Brain microvascular endothelial cell (primary cell): ENCODE measurements around the gene HLCS.

Experiments
- DNase-seq: peaks from one replicate; pipeline ENCODE4 v3.0.0-alpha.2; 2020
- H3K27ac ChIP-seq: fragments of 250-450 bp; sonication (Bioruptor Pico); 2 replicates; pipeline ENCODE4 v1.5.1; 2020; ENCODE audit warnings: mild to moderate bottlenecking, moderate library complexity
- H3K27me3 ChIP-seq: fragments of 250-450 bp; sonication (Bioruptor Pico); replicated peaks from 2 replicates; pipeline ENCODE4 v1.5.1; 2020; ENCODE audit warnings: mild to moderate bottlenecking
- H3K36me3 ChIP-seq: fragments of 250-450 bp; sonication (Bioruptor Pico); replicated peaks from 2 replicates; pipeline ENCODE4 v1.5.1; 2020; ENCODE audit warnings: mild to moderate bottlenecking
- H3K4me3 ChIP-seq: 2 replicates; pipeline ENCODE4 v1.5.1; 2011; ENCODE audit warnings: low read depth, mild to moderate bottlenecking, control low read depth, low read length, moderate library complexity
- in situ Hi-C: cut with HindIII; loops from 2 replicates; pipeline ENCODE4 v1.10.0; 2017; ENCODE audit warnings: low sequenced_read_pairs, low pct_ligation_motif_present
- TF ChIP-seq, protein P1 (sequence below): IDR thresholded peaks from 2 replicates; pipeline ENCODE4 v1.5.1; 2011; ENCODE audit warnings: low read depth, mild to moderate bottlenecking, moderate library complexity, low read length, control low read depth, inconsistent platforms; ENCODE audit errors: missing control alignments

HLCS gene

DNA sequence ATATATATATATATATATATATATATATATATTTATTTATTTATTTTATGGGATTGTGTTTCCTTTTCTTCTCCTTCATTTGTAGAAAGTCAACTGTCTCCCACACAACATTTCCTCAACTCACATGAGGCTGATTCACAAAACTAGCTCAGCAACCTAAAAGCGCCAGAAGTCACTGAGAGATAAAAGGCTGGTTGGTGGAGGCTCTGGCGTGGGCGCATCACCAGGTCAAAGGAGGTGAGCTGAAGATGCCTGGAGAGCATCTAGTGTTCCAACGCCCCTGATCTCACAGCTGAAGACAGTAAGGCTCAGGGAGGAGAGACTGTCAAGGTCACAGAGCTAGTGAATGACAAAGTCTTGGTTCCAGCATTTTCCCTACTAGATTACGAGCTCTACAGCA is 78.0 kb downstream of the HLCS start:
- Histone ChIP-seq H3K4me3 (no peak overlapping the region), H3K36me3 (no peaks in the 10 kb centered on the region), H3K27ac (no peak overlapping the region), H3K27me3 (no peaks in the 10 kb centered on the region)
- DNase-seq = no peak
- in situ Hi-C loops = no loop called here
- TF ChIP-seq, protein P1, sequence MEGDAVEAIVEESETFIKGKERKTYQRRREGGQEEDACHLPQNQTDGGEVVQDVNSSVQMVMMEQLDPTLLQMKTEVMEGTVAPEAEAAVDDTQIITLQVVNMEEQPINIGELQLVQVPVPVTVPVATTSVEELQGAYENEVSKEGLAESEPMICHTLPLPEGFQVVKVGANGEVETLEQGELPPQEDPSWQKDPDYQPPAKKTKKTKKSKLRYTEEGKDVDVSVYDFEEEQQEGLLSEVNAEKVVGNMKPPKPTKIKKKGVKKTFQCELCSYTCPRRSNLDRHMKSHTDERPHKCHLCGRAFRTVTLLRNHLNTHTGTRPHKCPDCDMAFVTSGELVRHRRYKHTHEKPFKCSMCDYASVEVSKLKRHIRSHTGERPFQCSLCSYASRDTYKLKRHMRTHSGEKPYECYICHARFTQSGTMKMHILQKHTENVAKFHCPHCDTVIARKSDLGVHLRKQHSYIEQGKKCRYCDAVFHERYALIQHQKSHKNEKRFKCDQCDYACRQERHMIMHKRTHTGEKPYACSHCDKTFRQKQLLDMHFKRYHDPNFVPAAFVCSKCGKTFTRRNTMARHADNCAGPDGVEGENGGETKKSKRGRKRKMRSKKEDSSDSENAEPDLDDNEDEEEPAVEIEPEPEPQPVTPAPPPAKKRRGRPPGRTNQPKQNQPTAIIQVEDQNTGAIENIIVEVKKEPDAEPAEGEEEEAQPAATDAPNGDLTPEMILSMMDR = no peak

GRCh38 chr21:36887963-36888362 is 78.5 kb downstream of the HLCS start:
- H3K27me3 ChIP-seq = no peaks in the 10 kb centered on the region
- TF ChIP-seq, protein P1 = no peak
- in situ Hi-C loops = no loop called here
- no peaks in the 10 kb centered on the region for H3K36me3 ChIP-seq
- no peak overlapping the region for H3K27ac ChIP-seq
- H3K4me3 ChIP-seq = no peak overlapping the region
- no peak for DNase-seq

DNA sequence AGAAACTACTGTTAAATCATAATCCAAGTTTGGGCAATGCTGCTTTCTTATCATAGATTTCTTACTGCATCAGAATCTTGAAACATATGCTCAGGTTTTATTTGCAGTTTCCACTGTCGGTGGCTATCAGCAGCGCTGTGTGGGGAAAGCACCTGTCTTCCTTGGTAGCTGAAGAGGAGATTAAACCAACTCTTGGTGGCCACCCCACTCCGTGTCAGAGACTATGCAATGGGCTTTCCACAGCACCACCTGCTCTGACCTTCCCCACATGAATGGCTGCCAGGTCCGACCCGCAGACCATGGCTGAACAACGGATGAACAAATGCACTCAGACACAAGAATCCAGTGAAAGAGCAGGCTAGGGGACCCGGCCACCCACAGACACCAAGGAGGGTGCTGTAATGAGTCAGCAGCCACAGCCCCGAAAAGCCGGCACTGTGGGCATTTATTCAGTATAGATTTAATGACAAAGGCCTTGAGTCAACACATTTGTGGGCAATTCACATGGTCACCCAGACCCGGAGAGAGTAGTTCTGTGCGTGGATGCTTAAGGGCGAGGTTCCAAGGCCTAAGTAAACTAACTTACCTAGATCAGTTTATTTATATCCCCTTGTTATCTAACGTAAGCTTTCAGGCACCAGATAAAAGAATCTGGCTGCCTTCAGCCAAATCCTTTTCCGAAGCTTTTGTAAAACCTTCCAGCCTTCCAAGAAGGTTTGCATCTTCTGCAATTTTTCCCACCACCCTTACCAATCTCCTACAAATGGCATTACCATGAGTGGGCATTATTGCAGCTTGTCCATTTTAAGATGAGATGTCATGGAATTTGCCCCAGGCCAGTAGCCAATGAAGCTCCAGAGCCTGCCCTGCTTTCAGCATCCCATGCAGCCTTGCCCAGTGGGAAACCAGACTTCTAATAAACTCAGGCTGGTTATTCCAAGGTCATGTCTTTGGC is 82.7 kb downstream of the HLCS start:
- Histone ChIP-seq H3K4me3 (no peak overlapping the region), H3K27me3 (no peaks in the 10 kb centered on the region), H3K36me3 (no peaks in the 10 kb centered on the region), H3K27ac (peak overlapping the region; percentile 61)
- in situ Hi-C loops = no loop called here
- peak; percentile 67 for DNase-seq
- TF ChIP-seq, protein P1 = no peak

- no peak for DNase-seq
- Histone ChIP-seq H3K27ac (no peak overlapping the region), H3K27me3 (no peaks in the 10 kb centered on the region), H3K36me3 (no peaks in the 10 kb centered on the region), H3K4me3 (no peak overlapping the region)
- TF ChIP-seq, protein P1 = no peak
- in situ Hi-C loops = no loop called here
These were observed 83.7 kb downstream of the HLCS start for GRCh38 chr21:36882776-36883175.

DNA sequence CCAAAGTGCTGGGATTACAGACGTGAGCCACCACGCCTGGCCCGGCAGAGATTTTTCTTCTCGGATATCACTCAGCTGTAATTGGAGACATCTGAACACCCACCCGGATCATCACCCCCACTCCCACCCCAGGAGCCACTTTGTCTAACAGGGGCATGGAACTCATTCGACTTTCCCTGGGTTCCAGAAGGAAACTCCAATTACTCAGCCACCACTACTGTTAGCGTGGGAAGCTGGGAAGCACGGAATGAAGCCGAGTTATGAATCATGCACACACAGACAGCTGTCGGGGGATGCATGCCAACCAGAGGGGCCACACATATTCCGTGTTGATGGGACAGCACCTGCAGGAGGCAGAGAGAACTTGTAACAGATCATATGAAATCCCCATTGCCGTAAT is 85.2 kb downstream of the HLCS start:
- H3K4me3 ChIP-seq = no peak overlapping the region
- DNase-seq = peak; percentile 89
- H3K36me3 ChIP-seq = no peaks in the 10 kb centered on the region
- TF ChIP-seq, protein P1 = peak; percentile 35
- no peaks in the 10 kb centered on the region for H3K27me3 ChIP-seq
- H3K27ac ChIP-seq = peak overlapping the region; percentile 72
- in situ Hi-C loops = no loop called here

DNA sequence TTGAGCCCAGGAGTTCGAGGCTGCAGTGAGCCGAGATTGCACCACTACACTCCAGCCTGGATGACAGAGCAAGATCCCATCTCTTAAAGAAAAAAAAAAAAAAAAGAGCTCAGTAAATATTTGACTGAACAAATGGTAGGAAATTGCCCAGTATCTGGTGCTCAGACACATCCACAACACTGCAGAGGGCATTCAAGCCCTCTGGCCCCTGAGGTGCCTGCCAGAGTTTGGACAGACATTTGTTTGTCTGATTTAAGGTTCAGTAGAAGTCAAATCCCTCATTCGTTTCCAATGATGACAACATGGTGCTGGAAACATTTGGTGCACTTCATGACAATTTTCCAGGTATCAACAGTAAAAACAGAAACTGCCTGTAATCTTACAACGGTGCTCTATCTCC is 86.6 kb downstream of the HLCS start:
- H3K4me3 ChIP-seq = no peak overlapping the region
- no peaks in the 10 kb centered on the region for H3K27me3 ChIP-seq
- TF ChIP-seq, protein P1 = no peak
- no peak overlapping the region for H3K27ac ChIP-seq
- no peak for DNase-seq
- in situ Hi-C loops = no loop called here
- no peaks in the 10 kb centered on the region for H3K36me3 ChIP-seq
